Measurements from ENCODE around the gene HAO1.
"Not testable (repeated sequence)": the region's sequence is repeated elsewhere in the genome, so short reads cannot be mapped to it uniquely, and the experiment has no call there.

Gene HAO1

GRCh38 chr20:7879883-7880282 lies 60.4 kb downstream of the HAO1 start:
- no peak for DNase-seq
- in situ Hi-C loops (cut with HindIII; ENCODE audit: low pct_ligation_motif_present, low pct_unique_long_range_greater_than_20kb, low sequenced_read_pairs) = no loop called here

DNA sequence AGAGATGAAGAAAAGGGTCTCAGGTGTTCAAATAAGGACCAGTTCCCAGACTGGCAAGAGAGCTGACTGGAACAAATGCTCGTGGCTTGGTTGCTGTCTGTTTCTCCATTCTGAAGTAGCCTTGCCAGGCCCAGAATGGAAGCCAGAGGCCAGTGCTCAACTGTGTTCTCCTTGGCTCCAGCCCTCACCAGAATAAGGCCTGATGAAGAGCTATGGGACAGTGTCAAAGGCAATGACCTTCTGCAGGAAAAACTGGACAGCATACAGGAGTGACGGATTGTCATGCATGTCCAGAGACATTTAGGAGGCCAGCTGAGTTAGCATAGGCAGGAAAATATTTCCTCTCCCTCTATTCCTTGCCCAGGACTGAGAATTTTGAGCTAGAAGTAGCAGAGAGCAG lies 72.2 kb downstream of the HAO1 start:
- in situ Hi-C loops (cut with HindIII; ENCODE audit: low pct_ligation_motif_present, low pct_unique_long_range_greater_than_20kb, low sequenced_read_pairs) = no loop called here
- DNase-seq = no peak

DNA sequence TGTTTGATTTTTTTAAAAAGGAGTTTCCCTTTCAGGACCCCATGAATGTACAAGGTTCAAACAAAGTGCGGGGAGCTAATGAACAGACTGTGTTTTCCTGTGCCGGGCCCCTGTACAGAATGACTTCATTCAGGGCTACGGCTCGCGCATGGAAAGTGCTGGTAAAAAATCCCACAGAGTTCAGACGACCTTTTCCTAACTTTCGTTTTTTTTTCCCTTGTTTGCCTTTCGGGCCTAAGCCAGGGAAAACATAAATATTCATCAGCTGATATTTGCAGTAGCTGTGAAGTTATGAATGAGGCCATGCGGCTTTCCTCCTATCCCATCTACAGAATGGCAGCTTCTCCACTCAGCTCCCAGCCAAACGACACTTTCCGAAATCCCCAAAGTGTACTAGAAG lies 74.0 kb downstream of the HAO1 start:
- in situ Hi-C loops (cut with HindIII; ENCODE audit: low pct_ligation_motif_present, low pct_unique_long_range_greater_than_20kb, low sequenced_read_pairs) = no loop called here
- no peak for DNase-seq

DNA sequence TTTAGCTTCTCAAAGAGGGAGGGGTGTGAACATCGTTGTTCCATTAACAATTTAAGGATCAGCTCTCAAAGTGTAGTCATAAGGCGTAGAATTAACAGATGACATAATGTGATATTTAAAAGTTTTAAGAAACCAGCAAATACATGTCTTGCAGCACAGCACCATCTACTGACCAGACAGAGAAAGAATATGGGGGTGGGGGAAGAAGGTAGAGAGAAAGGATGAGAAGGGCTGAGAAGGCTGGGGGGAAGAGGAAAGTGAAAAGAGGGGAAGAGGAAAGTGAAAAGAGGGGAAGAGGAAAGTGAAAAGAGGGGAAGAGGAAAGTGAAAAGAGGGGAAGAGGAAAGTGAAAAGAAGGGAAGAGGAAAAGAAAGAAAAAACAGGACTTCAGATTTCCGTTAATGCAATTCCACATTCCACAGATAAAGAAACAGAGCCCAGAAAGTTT lies 80.9 kb downstream of the HAO1 start:
- peak; percentile 37 for DNase-seq
- in situ Hi-C loops (cut with HindIII; ENCODE audit: low pct_ligation_motif_present, low pct_unique_long_range_greater_than_20kb, low sequenced_read_pairs) = no loop called here

GRCh38 chr20:7858734-7859250 lies 81.5 kb downstream of the HAO1 start:
- no peak for DNase-seq
- in situ Hi-C loops (cut with HindIII; ENCODE audit: low pct_ligation_motif_present, low pct_unique_long_range_greater_than_20kb, low sequenced_read_pairs) = no loop called here

DNA sequence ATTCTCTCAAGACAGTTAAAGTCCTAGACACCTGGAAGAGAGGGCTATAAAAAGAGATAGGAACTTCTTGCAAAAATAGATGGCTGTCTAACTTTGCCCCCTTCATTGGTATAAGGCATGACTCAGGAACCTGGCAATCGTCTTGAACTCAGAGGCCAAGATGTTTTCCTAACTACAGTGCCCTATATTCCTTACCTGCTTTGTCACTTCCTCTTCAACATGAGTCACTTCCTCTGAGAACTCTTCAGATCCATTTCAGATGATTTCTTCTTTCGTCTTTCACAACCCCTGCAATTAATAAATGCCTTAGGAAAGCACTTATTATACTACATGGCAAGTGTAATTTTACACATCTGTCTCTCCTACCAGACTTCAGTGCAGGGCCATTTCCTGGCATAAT lies 83.5 kb downstream of the HAO1 start:
- in situ Hi-C loops (cut with HindIII; ENCODE audit: low pct_ligation_motif_present, low pct_unique_long_range_greater_than_20kb, low sequenced_read_pairs) = no loop called here
- no peak for DNase-seq

GRCh38 chr20:7855545-7855944 lies 84.7 kb downstream of the HAO1 start:
- no peak for DNase-seq
- in situ Hi-C loops (cut with HindIII; ENCODE audit: low pct_ligation_motif_present, low pct_unique_long_range_greater_than_20kb, low sequenced_read_pairs) = no loop called here

DNA sequence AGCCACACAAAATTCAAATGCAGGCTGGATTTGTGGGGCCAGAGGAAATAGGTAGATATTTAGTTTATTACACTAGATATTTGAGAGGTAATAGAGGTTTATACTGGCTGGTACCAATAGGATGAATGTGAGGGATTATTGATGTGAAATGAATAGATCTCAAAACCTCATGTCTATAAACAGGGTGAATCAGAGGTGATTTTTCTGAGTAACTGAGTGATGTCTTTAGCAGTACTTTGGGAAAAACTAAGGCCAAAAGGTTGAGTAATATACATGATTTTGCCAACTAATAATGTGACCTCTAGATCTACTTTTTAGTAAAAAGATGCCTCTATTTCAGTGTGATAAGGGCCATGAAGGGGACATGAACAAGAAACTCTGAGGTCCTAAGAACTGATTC lies 86.8 kb downstream of the HAO1 start:
- no peak for DNase-seq
- in situ Hi-C loops (cut with HindIII; ENCODE audit: low pct_ligation_motif_present, low pct_unique_long_range_greater_than_20kb, low sequenced_read_pairs) = no loop called here

- in situ Hi-C loops (cut with HindIII; ENCODE audit: low pct_ligation_motif_present, low pct_unique_long_range_greater_than_20kb, low sequenced_read_pairs) = no loop called here
- DNase-seq = no peak
Measured at GRCh38 chr20:7850775-7851490, 89.3 kb downstream of the HAO1 start.

- in situ Hi-C loops (cut with HindIII; ENCODE audit: low pct_ligation_motif_present, low pct_unique_long_range_greater_than_20kb, low sequenced_read_pairs) = no loop called here
- DNase-seq = no peak
Measured at GRCh38 chr20:7849675-7850074, 90.6 kb downstream of the HAO1 start.

DNA sequence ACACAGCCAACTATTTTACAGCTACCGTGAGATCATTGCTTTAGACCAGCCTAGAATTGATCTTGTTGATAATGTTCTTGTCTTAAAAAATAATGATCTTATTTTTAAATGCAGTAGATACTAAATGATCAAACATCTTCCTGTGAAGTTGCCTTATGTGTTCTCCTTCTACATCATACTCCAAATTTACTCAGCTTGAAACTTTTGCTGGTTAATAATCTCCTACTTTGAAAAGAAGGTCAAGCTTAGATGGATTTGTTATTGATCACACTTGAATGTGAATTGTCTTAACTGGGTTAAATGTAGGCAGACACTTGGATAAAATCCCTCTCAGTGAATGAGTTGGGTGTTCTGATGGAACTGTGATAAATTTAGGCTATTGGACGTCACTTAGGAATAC lies 91.9 kb downstream of the HAO1 start:
- DNase-seq = no peak
- in situ Hi-C loops (cut with HindIII; ENCODE audit: low pct_ligation_motif_present, low pct_unique_long_range_greater_than_20kb, low sequenced_read_pairs) = no loop called here

GRCh38 chr20:7843613-7844012 lies 96.6 kb downstream of the HAO1 start:
- DNase-seq = no peak

DNA sequence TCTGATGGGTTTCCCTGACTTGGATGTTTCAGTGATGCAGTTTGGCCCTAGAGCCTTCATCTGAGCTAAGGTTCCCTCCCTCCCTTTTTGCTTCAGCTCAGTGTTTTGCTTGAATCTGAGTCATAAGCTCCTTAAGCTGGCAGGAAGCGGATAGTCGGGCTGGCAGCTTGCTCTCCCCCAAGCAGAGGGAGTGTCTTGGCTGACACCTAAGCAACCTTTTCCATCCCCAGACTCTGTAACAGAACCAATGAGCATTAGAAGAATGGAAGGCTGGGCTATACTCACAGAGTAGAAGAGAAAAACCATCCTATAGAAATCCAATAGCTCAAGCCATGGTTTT lies 98.3 kb downstream of the HAO1 start:
- in situ Hi-C loops (cut with HindIII; ENCODE audit: low pct_ligation_motif_present, low pct_unique_long_range_greater_than_20kb, low sequenced_read_pairs) = no loop called here
- peak; percentile 39 for DNase-seq

More at GRCh38 chr20:7843613-7844012, 96.6 kb downstream of the HAO1 start:
- in situ Hi-C loops (cut with HindIII; ENCODE audit: low pct_ligation_motif_present, low pct_unique_long_range_greater_than_20kb, low sequenced_read_pairs) = no loop called here

GRCh38 chr20:7841291-7841970 lies 98.8 kb downstream of the HAO1 start:
- in situ Hi-C loops (cut with HindIII; ENCODE audit: low pct_ligation_motif_present, low pct_unique_long_range_greater_than_20kb, low sequenced_read_pairs) = no loop called here
- DNase-seq = peak; percentile 30

GRCh38 chr20:7836076-7836475 lies 104.2 kb downstream of the HAO1 start:
- no peak for DNase-seq
- in situ Hi-C loops (cut with HindIII; ENCODE audit: low pct_ligation_motif_present, low pct_unique_long_range_greater_than_20kb, low sequenced_read_pairs) = no loop called here

- in situ Hi-C loops (cut with HindIII; ENCODE audit: low pct_ligation_motif_present, low pct_unique_long_range_greater_than_20kb, low sequenced_read_pairs); DNase-seq: not testable (repeated sequence)
Measured at GRCh38 chr20:7834441-7834840, 105.8 kb downstream of the HAO1 start.
